ENCODE measurements around the gene ARHGAP20. TPM values are rescaled to one million over a fixed set of nuclear protein-coding genes. Genes with fewer than 3 reads are reported as not detected.

The ARHGAP20 gene
- total and polyA plus RNA-seq, 9 of the 15 experiments (the other 6 are each of a cell fraction or from before 2014, with no cell fraction given) = 0.07 TPM; not detected in 8

- no TSS peak for BruUV-seq (replicated peaks)
- no peaks in the 10 kb centered on the region for H3K4me1 ChIP-seq (replicated peaks in 1 of 2; ENCODE audit: control insufficient read depth in 2 of 2, insufficient read depth in 2 of 2, low read length in 2 of 2)
- WGBS (ENCODE audit: insufficient coverage, low coverage, missing lambda C conversion rate) = 2% methylated on average over 5 of the region's 5 CpGs
- H3K79me2 ChIP-seq (ENCODE audit: control insufficient read depth, insufficient read depth, low read length) = no peaks in the 10 kb centered on the region
- TF ChIP-seq HCFC1 (IDR thresholded peaks at IDR 0.05; ENCODE audit: low read depth, low read length) (no peak), ZNF41 (CRISPR knock-in tag; conservative IDR thresholded peaks at IDR 0.05) (no peak), SRF (CRISPR knock-in tag; IDR thresholded peaks at IDR 0.05) (no peak), KLF1 (tag; IDR thresholded peaks at IDR 0.05) (no peak), AFF1 (IDR thresholded peaks at IDR 0.05; ENCODE audit: low read depth in 1 of 2, partially characterized antibody in 2 of 2) (no peak), SMARCB1 (IDR thresholded peaks at IDR 0.05; ENCODE audit: insufficient read length, low read depth) (no peak), GABPA (tag; conservative IDR thresholded peaks at IDR 0.05; ENCODE audit: low read depth) (no peak), GTF2E2 (tag; IDR thresholded peaks at IDR 0.05) (no peak), ZNF197 (CRISPR knock-in tag; IDR thresholded peaks at IDR 0.05; ENCODE audit: low read depth) (no peak), JUN (IDR thresholded peaks at IDR 0.05; ENCODE audit: borderline replicate concordance, low read depth, low read length) (no peak), JUN (CRISPR knock-in tag; IDR thresholded peaks at IDR 0.05; ENCODE audit: borderline replicate concordance) (no peak), IRF2 (CRISPR knock-in tag; IDR thresholded peaks at IDR 0.05) (no peak), LEF1 (IDR thresholded peaks at IDR 0.05) (no peak)
- TF ChIP-seq, protein P1, sequence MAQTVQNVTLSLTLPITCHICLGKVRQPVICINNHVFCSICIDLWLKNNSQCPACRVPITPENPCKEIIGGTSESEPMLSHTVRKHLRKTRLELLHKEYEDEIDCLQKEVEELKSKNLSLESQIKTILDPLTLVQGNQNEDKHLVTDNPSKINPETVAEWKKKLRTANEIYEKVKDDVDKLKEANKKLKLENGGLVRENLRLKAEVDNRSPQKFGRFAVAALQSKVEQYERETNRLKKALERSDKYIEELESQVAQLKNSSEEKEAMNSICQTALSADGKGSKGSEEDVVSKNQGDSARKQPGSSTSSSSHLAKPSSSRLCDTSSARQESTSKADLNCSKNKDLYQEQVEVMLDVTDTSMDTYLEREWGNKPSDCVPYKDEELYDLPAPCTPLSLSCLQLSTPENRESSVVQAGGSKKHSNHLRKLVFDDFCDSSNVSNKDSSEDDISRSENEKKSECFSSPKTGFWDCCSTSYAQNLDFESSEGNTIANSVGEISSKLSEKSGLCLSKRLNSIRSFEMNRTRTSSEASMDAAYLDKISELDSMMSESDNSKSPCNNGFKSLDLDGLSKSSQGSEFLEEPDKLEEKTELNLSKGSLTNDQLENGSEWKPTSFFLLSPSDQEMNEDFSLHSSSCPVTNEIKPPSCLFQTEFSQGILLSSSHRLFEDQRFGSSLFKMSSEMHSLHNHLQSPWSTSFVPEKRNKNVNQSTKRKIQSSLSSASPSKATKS (CRISPR knock-in tag; IDR thresholded peaks at IDR 0.05) = no peak
- TF ChIP-seq, protein P2, sequence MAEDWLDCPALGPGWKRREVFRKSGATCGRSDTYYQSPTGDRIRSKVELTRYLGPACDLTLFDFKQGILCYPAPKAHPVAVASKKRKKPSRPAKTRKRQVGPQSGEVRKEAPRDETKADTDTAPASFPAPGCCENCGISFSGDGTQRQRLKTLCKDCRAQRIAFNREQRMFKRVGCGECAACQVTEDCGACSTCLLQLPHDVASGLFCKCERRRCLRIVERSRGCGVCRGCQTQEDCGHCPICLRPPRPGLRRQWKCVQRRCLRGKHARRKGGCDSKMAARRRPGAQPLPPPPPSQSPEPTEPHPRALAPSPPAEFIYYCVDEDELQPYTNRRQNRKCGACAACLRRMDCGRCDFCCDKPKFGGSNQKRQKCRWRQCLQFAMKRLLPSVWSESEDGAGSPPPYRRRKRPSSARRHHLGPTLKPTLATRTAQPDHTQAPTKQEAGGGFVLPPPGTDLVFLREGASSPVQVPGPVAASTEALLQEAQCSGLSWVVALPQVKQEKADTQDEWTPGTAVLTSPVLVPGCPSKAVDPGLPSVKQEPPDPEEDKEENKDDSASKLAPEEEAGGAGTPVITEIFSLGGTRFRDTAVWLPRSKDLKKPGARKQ (CRISPR knock-in tag; IDR thresholded peaks at IDR 0.05) = no peak
- no peaks in the 10 kb centered on the region for H3K9me3 ChIP-seq (replicated peaks; ENCODE audit: control insufficient read depth, insufficient read depth, low read depth, low read length)
- no peak overlapping the region for H3K27ac ChIP-seq (ENCODE audit: extremely low read depth, low read depth, low read length)
- no peak overlapping the region for H3K4me2 ChIP-seq (ENCODE audit: insufficient read depth, low read length)
- ChIA-PET CTCF (ENCODE audit: low intra/inter-chr PET ratio) (no interaction called here), POLR2A (no interaction called here)
- DNase-seq (ENCODE audit: extremely low read depth in 1 of 4, low spot score in 3 of 4) (no peak), ATAC-seq (no peak), FAIRE-seq (no peak)
- intact Hi-C loops (cut with micrococcal nuclease) = no loop called here
- no peaks in the 10 kb centered on the region for H3K36me3 ChIP-seq (ENCODE audit: control insufficient read depth, insufficient read depth, low read length)
- H4K20me1 ChIP-seq (replicated peaks; ENCODE audit: control insufficient read depth, insufficient read depth, low read length) = no peaks in the 10 kb centered on the region
- no peaks in the 10 kb centered on the region for H3K27me3 ChIP-seq (ENCODE audit: control insufficient read depth in 2 of 2, insufficient read depth in 2 of 2, low read length in 2 of 2)
- in situ Hi-C loops (cut with MboI) = no loop called here
- H2AFZ ChIP-seq (ENCODE audit: low read depth, low read length) = no peak overlapping the region
- no peaks in the 10 kb centered on the region for H3K9me1 ChIP-seq (ENCODE audit: control insufficient read depth, insufficient read depth, low read length)
- H3K9ac ChIP-seq (ENCODE audit: insufficient read depth in 1 of 2, low read depth in 2 of 2, low read length in 2 of 2) = no peak overlapping the region
- no peak overlapping the region for H3K4me3 ChIP-seq
Observed at GRCh38 chr11:110757066-110757465, 44.8 kb upstream of the ARHGAP20 start.
